Common myeloid progenitor, CD34-positive (primary cell): ENCODE data around the gene TYK2.

Source experiments
- CTCF ChIA-PET: fragments of 350-600 bp; sonication (Branson Sonifier 250); formaldehyde crosslinking; loops from one replicate; lab custom pipeline; 2021; ENCODE audit warnings: antibody characterized with exemption; lab: Charles Lee
- POLR2A ChIA-PET: fragments of 350-600 bp; sonication (Branson Sonifier 250); formaldehyde crosslinking; loops from one replicate; lab custom pipeline; 2021; ENCODE audit warnings: antibody characterized with exemption; lab: Charles Lee
- DNase-seq, 3 donors: peaks; one replicate each; pipeline versions ENCODE4 v3.0.0 to v3.0.0-alpha.2; 2013
- H3K27ac ChIP-seq, 2 experiments: 1 replicate in 1 of 2; 2 replicates in 1 of 2; pipeline ENCODE4 v1.7.0; 2013; ENCODE audit warnings: inconsistent platforms in 2 of 2, low read length in 2 of 2, mild to moderate bottlenecking in 2 of 2, low read depth in 1 of 2, moderate library complexity in 1 of 2; ENCODE audit not compliant: severe bottlenecking in 2 of 2, insufficient read depth in 1 of 2, poor library complexity in 1 of 2
- H3K27me3 ChIP-seq, 5 experiments: replicated peaks in 2 of 5; 1 replicate in 3 of 5; 2 replicates in 2 of 5; pipeline versions ENCODE4 v1.6.1 to v1.7.0; 2013; ENCODE audit warnings: low read length in 4 of 5, mild to moderate bottlenecking in 2 of 5, moderate library complexity in 2 of 5, inconsistent platforms in 1 of 5; ENCODE audit not compliant: insufficient read depth in 5 of 5, control insufficient read depth in 4 of 5
- H3K36me3 ChIP-seq, 4 experiments: 1 replicate in 2 of 4; 2 replicates in 2 of 4; pipeline versions ENCODE4 v1.6.1 to v1.7.0; 2013; ENCODE audit warnings: low read length in 3 of 4, control low read depth in 1 of 4, mild to moderate bottlenecking in 1 of 4; ENCODE audit not compliant: control insufficient read depth in 4 of 4, insufficient read depth in 4 of 4
- H3K4me1 ChIP-seq, 4 experiments: 1 replicate in 3 of 4; 2 replicates in 1 of 4; pipeline versions ENCODE4 v1.6.1 to v1.7.1; 2013; ENCODE audit warnings: low read length in 3 of 4, mild to moderate bottlenecking in 3 of 4, control low read depth in 1 of 4, inconsistent platforms in 1 of 4, moderate library complexity in 1 of 4; ENCODE audit not compliant: control insufficient read depth in 4 of 4, insufficient read depth in 4 of 4; ENCODE audit errors: control extremely low read depth in 1 of 4
- H3K4me3 ChIP-seq, 7 experiments: 1 replicate in 4 of 7; 2 replicates in 3 of 7; pipeline versions ENCODE4 v1.5.1 to v1.7.0; 2013; ENCODE audit warnings: mild to moderate bottlenecking in 7 of 7, low read length in 6 of 7, moderate library complexity in 6 of 7, inconsistent platforms in 2 of 7, low read depth in 2 of 7, control low read depth in 1 of 7; ENCODE audit not compliant: insufficient read depth in 4 of 7, control insufficient read depth in 1 of 7; ENCODE audit errors: extremely low read depth in 1 of 7
- H3K9me3 ChIP-seq, 5 experiments: 1 replicate in 4 of 5; 2 replicates in 1 of 5; pipeline versions ENCODE4 v1.6.1 to v1.7.1; 2013; ENCODE audit warnings: low read length in 4 of 5, mild to moderate bottlenecking in 2 of 5, inconsistent platforms in 1 of 5, low read depth in 1 of 5, moderate library complexity in 1 of 5; ENCODE audit not compliant: control insufficient read depth in 4 of 5, insufficient read depth in 2 of 5; ENCODE audit errors: control extremely low read depth in 1 of 5
- WGBS: methylation state at CpG from one replicate; pipeline ENCODE4 v1.1.5; 2013; ENCODE audit not compliant: insufficient coverage; 5-methylcytosine and 5-hydroxymethylcytosine counted together

The TYK2 gene

DNA sequence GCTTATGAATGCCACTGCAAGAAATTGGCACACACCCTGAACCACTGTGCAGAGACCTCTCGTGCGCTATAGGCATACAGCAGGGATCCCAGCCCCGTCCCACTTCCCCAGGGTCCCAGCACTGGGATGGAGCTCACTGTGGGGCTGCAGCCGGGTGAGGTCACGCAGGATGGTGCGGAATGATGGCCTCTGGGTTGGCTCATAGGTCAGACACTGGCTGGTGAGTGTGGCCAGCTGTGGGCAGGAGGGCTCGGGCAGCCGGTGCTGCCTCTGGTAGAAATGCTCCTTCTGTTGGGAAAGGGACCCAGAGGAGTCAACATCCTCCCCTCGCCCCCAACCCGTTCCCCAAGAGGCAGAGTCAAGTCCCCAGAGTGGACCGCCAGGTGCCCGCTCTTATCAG, 23.9 kb downstream of the TYK2 start:
- Histone ChIP-seq H3K4me1 (no peaks in the 10 kb centered on the region), H3K27ac (no peak overlapping the region), H3K9me3 (no peaks in the 10 kb centered on the region), H3K36me3 (peaks cover 13 to 70% (median 50%) of the 10 kb centered on the region in 4 experiments), H3K27me3 (no peaks in the 10 kb centered on the region), H3K4me3 (no peak overlapping the region)
- 95% methylated on average over 11 of the region's 12 CpGs for WGBS
- no peak for DNase-seq
- CTCF ChIA-PET, result interaction anchor here (1.3 to 1.5 kb wide), 2 partner anchors 15 to 18 kb away, joined by 3 to 4 read pairs; no protein-coding TSS in a partner anchor
- POLR2A ChIA-PET, result interaction anchor here (0.8 kb wide), 1 partner anchor 104 kb away, joined by 3 read pairs; the partner anchor contains the start of gene MRPL4

DNA sequence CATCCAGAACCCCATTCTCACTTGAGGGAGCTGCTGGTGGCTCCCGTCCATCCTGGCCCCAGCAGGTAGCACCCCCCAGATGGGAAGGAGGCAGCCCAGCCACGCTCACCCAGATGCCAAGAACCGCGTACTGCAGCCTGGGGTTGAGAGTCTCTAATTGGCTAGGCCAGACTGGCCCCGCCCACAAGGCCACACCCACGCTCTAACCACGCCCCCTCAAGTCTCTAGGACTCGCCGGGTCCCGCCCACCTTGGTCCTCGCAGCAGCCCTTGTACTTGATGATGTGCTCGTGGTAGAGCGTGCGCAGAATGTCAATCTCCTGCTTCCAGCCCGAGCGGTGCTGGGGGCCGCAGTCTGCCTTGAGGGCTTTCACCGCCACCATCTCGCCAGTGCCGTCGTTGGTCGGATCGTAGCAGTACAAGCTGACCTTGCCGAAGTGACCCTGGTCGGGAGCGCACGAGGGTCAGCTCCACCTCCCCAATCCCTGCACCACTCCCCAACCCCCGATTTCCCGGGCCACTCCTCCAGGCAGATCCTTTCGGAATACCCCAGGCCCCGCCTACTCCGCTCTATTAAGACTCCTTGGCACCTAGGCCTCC, 26.5 kb downstream of the TYK2 start:
- ChIA-PET CTCF (interaction anchor here (1.0 kb wide), 1 partner anchor 21 kb away, joined by 4 read pairs; no protein-coding TSS in a partner anchor), POLR2A (no interaction called here)
- Histone ChIP-seq H3K4me1 (no peaks in the 10 kb centered on the region), H3K27me3 (no peaks in the 10 kb centered on the region), H3K4me3 (no peak overlapping the region), H3K36me3 (peaks cover 14 to 66% (median 53%) of the 10 kb centered on the region in 4 experiments), H3K27ac (no peak overlapping the region), H3K9me3 (no peaks in the 10 kb centered on the region)
- peak; percentile 51 to 68 (median 65) for DNase-seq
- 98% methylated on average over 26 of the region's 32 CpGs for WGBS

- DNase-seq, result no peak
- H3K4me3 ChIP-seq, result no peak overlapping the region
- no peak overlapping the region for H3K27ac ChIP-seq
- no peaks in the 10 kb centered on the region for H3K27me3 ChIP-seq
- H3K9me3 ChIP-seq, result no peaks in the 10 kb centered on the region
- H3K4me1 ChIP-seq, result no peaks in the 10 kb centered on the region
- H3K36me3 ChIP-seq, result peaks cover 14 to 64% (median 49%) of the 10 kb centered on the region in 4 experiments
- 96% methylated on average over 62 of the region's 63 CpGs for WGBS
- CTCF ChIA-PET, result no interaction called here
- POLR2A ChIA-PET, result no interaction called here
Observed at GRCh38 chr19:10352764-10353671, 27.4 kb downstream of the TYK2 start.

- H3K27ac ChIP-seq, result no peak overlapping the region
- ChIA-PET POLR2A (no interaction called here), CTCF (no interaction called here)
- H3K27me3 ChIP-seq, result no peaks in the 10 kb centered on the region
- H3K4me3 ChIP-seq, result no peak overlapping the region
- peaks cover 0 to 4% (median 0%) of the 10 kb centered on the region in 4 experiments for H3K4me1 ChIP-seq
- WGBS, result 92% methylated on average over 7 of the region's 10 CpGs
- no peak for DNase-seq
- H3K9me3 ChIP-seq, result no peaks in the 10 kb centered on the region
- H3K36me3 ChIP-seq, result peaks cover 8 to 16% (median 12%) of the 10 kb centered on the region in 4 experiments
Observed at GRCh38 chr19:10346509-10346908, 33.9 kb downstream of the TYK2 start.

DNA sequence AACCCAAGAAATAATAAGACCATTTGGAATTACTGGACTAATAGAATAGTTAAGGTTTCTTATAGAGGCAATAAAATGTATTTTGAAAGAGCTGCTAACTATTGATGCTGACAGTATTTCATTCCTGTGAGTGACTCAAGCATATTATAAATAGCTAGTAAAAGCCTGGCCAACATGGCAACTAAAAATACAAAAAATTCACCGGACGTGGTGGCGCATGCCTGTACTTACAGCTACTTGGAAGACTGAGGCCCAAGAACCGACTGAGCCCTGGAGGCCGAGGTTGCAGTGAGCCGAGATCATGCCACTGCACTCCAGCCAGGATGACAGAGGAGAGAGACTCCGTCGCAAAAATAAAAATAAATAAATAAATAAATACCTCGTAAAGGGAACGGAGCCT, 35.6 kb downstream of the TYK2 start:
- Histone ChIP-seq H3K27me3 (no peaks in the 10 kb centered on the region), H3K27ac (no peak overlapping the region), H3K9me3 (no peaks in the 10 kb centered on the region), H3K4me1 (peaks cover 3 to 8% (median 5%) of the 10 kb centered on the region in 4 experiments), H3K4me3 (no peak overlapping the region), H3K36me3 (peaks cover 0 to 2% (median 1%) of the 10 kb centered on the region in 4 experiments)
- ChIA-PET CTCF (interaction anchor here (1.0 to 1.6 kb wide), 5 partner anchors 9 to 86 kb away, joined by 3 to 5 read pairs (median 3); no protein-coding TSS in a partner anchor), POLR2A (no interaction called here)
- WGBS, result 100% methylated on average over 3 of the region's 10 CpGs
- no peak for DNase-seq

DNA sequence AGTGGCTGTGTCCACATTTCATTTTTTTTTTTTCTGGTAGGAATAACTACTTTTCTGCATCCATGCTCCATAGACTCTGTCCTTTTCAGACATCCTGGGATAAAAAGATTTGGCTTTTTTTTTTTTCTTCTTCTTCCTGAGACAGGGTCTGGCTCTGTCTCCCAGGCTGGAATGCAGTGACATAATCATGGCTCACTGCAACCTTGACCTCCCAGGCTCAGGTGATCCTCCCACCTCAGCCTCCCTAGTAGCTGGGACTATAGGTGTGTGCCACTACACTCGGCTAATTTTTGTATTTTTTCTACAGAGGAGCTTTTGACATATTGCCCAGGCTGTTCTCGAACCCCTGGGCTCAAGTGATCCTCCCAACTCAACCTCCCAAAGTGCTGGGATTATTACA, 36.9 kb downstream of the TYK2 start:
- no peak overlapping the region for H3K27ac ChIP-seq
- CTCF ChIA-PET, result interaction anchor here (0.7 to 1.6 kb wide), 4 partner anchors 9 to 84 kb away, joined by 3 to 5 read pairs (median 4); no protein-coding TSS in a partner anchor
- peaks cover 7 to 21% (median 17%) of the 10 kb centered on the region in 4 experiments for H3K4me1 ChIP-seq
- H3K9me3 ChIP-seq, result no peaks in the 10 kb centered on the region
- no peaks in the 10 kb centered on the region for H3K36me3 ChIP-seq
- no peaks in the 10 kb centered on the region for H3K27me3 ChIP-seq
- POLR2A ChIA-PET, result interaction anchor here (0.6 kb wide), 1 partner anchor 55 kb away, joined by 3 read pairs; no protein-coding TSS in a partner anchor
- 100% methylated on average over 1 of the region's 2 CpGs for WGBS
- no peak overlapping the region for H3K4me3 ChIP-seq
- DNase-seq, result no peak
